K562 (cell line): ENCODE measurements around the gene LHX3. TPM values are rescaled to one million over a fixed set of nuclear protein-coding genes. Genes with fewer than 3 reads are reported as not detected.

Experiments
- ATAC-seq: fragments of 200-7000 bp; cut with Tn5 transposase; 3 replicates; pipeline ENCODE4 v1.9.1; 2020; ENCODE audit warnings: moderate library complexity
- BruUV-seq: library from RNA; stranded (reverse); fragments of 400-500 nt; replicated peaks from 2 replicates; lab custom pipeline; 2021; lab: Mats Ljungman, UMichigan
- CTCF ChIA-PET: fragments of 300-600 bp; formaldehyde crosslinking; extraction: SDS; loops from one replicate; lab custom pipeline; 2021; ENCODE audit warnings: low intra/inter-chr PET ratio; lab: Yijun Ruan, JAX
- POLR2A ChIA-PET: fragments of 300-600, 350-650 bp; sonication (Branson Sonifier 250); formaldehyde crosslinking; extraction: SDS; loops from one replicate; lab custom pipeline; 2021; ENCODE audit warnings: antibody characterized with exemption, inconsistent platforms; lab: Yijun Ruan, JAX
- DNase-seq, 4 experiments: peaks; one replicate each; pipeline versions ENCODE4 v3.0.0 to v3.0.0-alpha.2; 2011 to 2018; ENCODE audit warnings: low spot score in 3 of 4, mixed read lengths in 3 of 4; ENCODE audit errors: extremely low read depth in 1 of 4
- FAIRE-seq: peaks from 2 replicates; lab custom pipeline; 2011; peaks lifted over from hg19 to GRCh38; lab: Jason Lieb, UNC
- H2AFZ ChIP-seq: 2 replicates; pipeline ENCODE4 v1.6.0; 2011; ENCODE audit warnings: low read depth, low read length, control low read depth, inconsistent platforms
- H3K27ac ChIP-seq: fragments of 200-600 bp; 3 replicates; pipeline ENCODE4 v1.8.0; 2011; ENCODE audit warnings: low read depth, mild to moderate bottlenecking, control low read depth, inconsistent platforms, low read length, moderate library complexity, mixed read lengths; ENCODE audit errors: extremely low read depth
- H3K27me3 ChIP-seq, 2 experiments: fragments of 300-600 bp in 1 of 2; 2 replicates in 1 of 2; 3 replicates in 1 of 2; pipeline versions ENCODE4 v1.6.0 to v1.8.0; 2011; ENCODE audit warnings: inconsistent platforms in 2 of 2, low read length in 2 of 2, mild to moderate bottlenecking in 1 of 2, mixed read lengths in 1 of 2, moderate library complexity in 1 of 2; ENCODE audit not compliant: control insufficient read depth in 2 of 2, insufficient read depth in 2 of 2
- H3K36me3 ChIP-seq: fragments of 300-600 bp; 3 replicates; pipeline ENCODE4 v1.8.0; 2011; ENCODE audit warnings: mild to moderate bottlenecking, low read length, inconsistent platforms; ENCODE audit not compliant: control insufficient read depth, insufficient read depth
- H3K4me1 ChIP-seq, 2 experiments: fragments of 200-600 bp in 1 of 2; replicated peaks in 1 of 2; 2 replicates in 1 of 2; 3 replicates in 1 of 2; pipeline versions ENCODE4 v1.5.1 to v1.8.0; 2011; ENCODE audit warnings: inconsistent platforms in 2 of 2, low read length in 2 of 2, mild to moderate bottlenecking in 1 of 2, mixed read lengths in 1 of 2, moderate library complexity in 1 of 2; ENCODE audit not compliant: control insufficient read depth in 2 of 2, insufficient read depth in 2 of 2
- H3K4me2 ChIP-seq: 2 replicates; pipeline ENCODE4 v1.6.1; 2011; ENCODE audit warnings: low read length, control low read depth, inconsistent platforms, mixed read lengths; ENCODE audit not compliant: insufficient read depth
- H3K4me3 ChIP-seq: fragments of 200-600 bp; sonication (generic), shearing (Covaris generic); 2 replicates; pipeline ENCODE4 v1.5.1; 2016; ENCODE audit warnings: control low read depth, inconsistent platforms
- H3K79me2 ChIP-seq: fragments of 200-600 bp; 3 replicates; pipeline ENCODE4 v1.8.0; 2011; ENCODE audit warnings: low read length, inconsistent platforms; ENCODE audit not compliant: control insufficient read depth, insufficient read depth
- H3K9ac ChIP-seq, 2 experiments: 2 replicates each; pipeline versions ENCODE4 v1.6.0 to v1.6.1; 2011; ENCODE audit warnings: low read depth in 2 of 2, low read length in 2 of 2, control low read depth in 1 of 2, inconsistent platforms in 1 of 2, mild to moderate bottlenecking in 1 of 2, mixed read lengths in 1 of 2; ENCODE audit not compliant: insufficient read depth in 1 of 2
- H3K9me1 ChIP-seq: one replicate; pipeline ENCODE4 v1.6.0; 2011; ENCODE audit warnings: inconsistent platforms, mild to moderate bottlenecking, low read length, moderate library complexity; ENCODE audit not compliant: control insufficient read depth, insufficient read depth
- H3K9me3 ChIP-seq: replicated peaks from 2 replicates; pipeline ENCODE4 v1.5.1; 2011; ENCODE audit warnings: low read depth, low read length, inconsistent platforms; ENCODE audit not compliant: control insufficient read depth, insufficient read depth
- H4K20me1 ChIP-seq: replicated peaks from 2 replicates; pipeline ENCODE4 v1.6.1; 2011; ENCODE audit warnings: low read length, inconsistent platforms, mixed read lengths; ENCODE audit not compliant: control insufficient read depth, insufficient read depth
- BCOR ChIP-seq: fragments of 450-650 bp; IDR thresholded peaks from 2 replicates; pipeline ENCODE4 v1.6.1; 2016
- BRF1 ChIP-seq: IDR thresholded peaks from 3 replicates; pipeline ENCODE4 v1.6.1; 2011; ENCODE audit warnings: borderline replicate concordance, mild to moderate bottlenecking; ENCODE audit not compliant: insufficient read length; ENCODE audit errors: extremely low read depth
- CCAR2 ChIP-seq: fragments of 200-400 bp; formaldehyde crosslinking; IDR thresholded peaks from 2 replicates; pipeline ENCODE4 v1.6.1; 2017; ENCODE audit warnings: mild to moderate bottlenecking, low read depth, low read length
- CREB5 ChIP-seq: fragments of 250-450 bp; sonication (Bioruptor Pico); IDR thresholded peaks from 2 replicates; pipeline ENCODE4 v1.5.0; 2020; ENCODE audit warnings: mild to moderate bottlenecking
- ERF ChIP-seq: fragments of 450-650 bp; formaldehyde crosslinking; IDR thresholded peaks from 2 replicates; pipeline ENCODE4 v1.4.0; 2020; ENCODE audit warnings: mild to moderate bottlenecking, mixed read lengths
- MEF2D ChIP-seq: conservative IDR thresholded peaks from 2 replicates; pipeline ENCODE4 v1.6.1; 2016; ENCODE audit warnings: low read depth, missing genetic modification characterization, missing compliant biosample characterization
- PHB2 ChIP-seq: fragments of 450-650 bp; IDR thresholded peaks from 2 replicates; pipeline ENCODE4 v1.6.1; 2017; ENCODE audit warnings: low read depth
- RHOXF2B ChIP-seq: fragments of 250-450 bp; sonication (Bioruptor Pico); conservative IDR thresholded peaks from 2 replicates; pipeline ENCODE4 v1.5.1; 2021
- RUNX1 ChIP-seq: sonication (generic); IDR thresholded peaks from 2 replicates; pipeline ENCODE4 v1.6.1; 2016; ENCODE audit warnings: antibody characterized with exemption, low read depth
- SOX6 ChIP-seq: fragments of 450-650 bp; IDR thresholded peaks from 2 replicates; pipeline ENCODE4 v1.6.1; 2014; ENCODE audit warnings: mild to moderate bottlenecking
- SUPT5H ChIP-seq: fragments of 450-650 bp; IDR thresholded peaks from 2 replicates; pipeline ENCODE4 v1.6.1; 2016
- THRAP3 ChIP-seq: fragments of 450-650 bp; IDR thresholded peaks from 2 replicates; pipeline ENCODE4 v1.6.1; 2016; ENCODE audit warnings: mild to moderate bottlenecking, inconsistent platforms, borderline replicate concordance
- ZBED1 ChIP-seq: IDR thresholded peaks from 2 replicates; pipeline ENCODE4 v1.6.1; 2014
- ZFP1 ChIP-seq: fragments of 450-650 bp; formaldehyde crosslinking; IDR thresholded peaks from 2 replicates; pipeline ENCODE4 v1.4.0; 2020; ENCODE audit warnings: mild to moderate bottlenecking, mixed read lengths
- ZNF23 ChIP-seq: fragments of 250-450 bp; sonication (Bioruptor Pico); IDR thresholded peaks from 2 replicates; pipeline ENCODE4 v1.4.0; 2020; ENCODE audit warnings: mild to moderate bottlenecking
- ZNF583 ChIP-seq: fragments of 250-450 bp; sonication (Bioruptor Pico); IDR thresholded peaks from 2 replicates; pipeline ENCODE4 v1.4.0; 2020
- WGBS: fragments of 100-300 bp; shearing (Covaris generic); methylation state at CpG from one replicate; pipeline ENCODE4 v1.1.6; 2016; ENCODE audit warnings: low coverage, mixed read lengths; ENCODE audit not compliant: insufficient coverage; ENCODE audit errors: missing lambda C conversion rate; 5-methylcytosine and 5-hydroxymethylcytosine counted together
- in situ Hi-C: fragments of 300-500 bp; cut with MboI; formaldehyde crosslinking; loops from 4 replicates; pipeline ENCODE4 v1.15.0; 2018; ENCODE audit warnings: inconsistent platforms, mixed read lengths
- intact Hi-C: fragments of 100-400 bp; cut with micrococcal nuclease; formaldehyde crosslinking; loops from 2 replicates; pipeline ENCODE4 v1.14.2; 2022
- polyA plus RNA-seq, 8 experiments: library from polyadenylated mRNA; depleted of rRNA in 4 of 8; stranded (reverse) in 5 of 8; unstranded in 3 of 8; fragments of >200 nt; fragmentation: Nextera tagmentation in 2 of 8; fragmentation: Illumina TruSeq in 1 of 8; extraction: Ambion mirVana in 2 of 8; extraction: Trizol in 1 of 8; gene quantifications; 2 replicates each; pipeline versions ENCODE4 v1.2.1 to v1.2.3, GENCODE V29; 2011 to 2014; ENCODE audit warnings: inconsistent platforms in 1 of 8, missing spikeins in 1 of 8
- total RNA-seq, 7 experiments: library from RNA; depleted of rRNA in 6 of 7; stranded (reverse); fragments of >200 nt in 6 of 7; fragmentation: Illumina TruSeq in 2 of 7; extraction: Trizol in 2 of 7; gene quantifications; 2 replicates each; pipeline versions ENCODE4 v1.2.1 to v1.2.3, GENCODE V29; 2011 to 2021; ENCODE audit warnings: low replicate concordance in 1 of 7

Gene LHX3
- total and polyA plus RNA-seq, 9 of the 15 experiments (the other 6 are each of a cell fraction or from before 2014, with no cell fraction given): 0.09 TPM; not detected in 8

- H3K4me2 ChIP-seq: no peak overlapping the region
- in situ Hi-C loops (loop anchor here (5.0 kb wide), 1 partner anchor 96 kb away; no protein-coding TSS in a partner anchor), intact Hi-C loops (loop anchor here (2.0 kb wide), 1 partner anchor 56 kb away; no protein-coding TSS in a partner anchor)
- no peaks in the 10 kb centered on the region for H3K9me1 ChIP-seq
- ATAC-seq (no peak), FAIRE-seq (no peak), DNase-seq (no peak)
- H3K9ac ChIP-seq: peak overlapping the region in 1 of 2 experiments; percentile 64; a peak in 2 of 4 replicates
- 0 out of 2 replicates have a peak, but pooled peaks cover 5% of the 10 kb centered on the region for H4K20me1 ChIP-seq
- TF ChIP-seq PHB2 (no peak), THRAP3 (no peak), BRF1 (no peak), MEF2D (no peak), SUPT5H (no peak), ZNF23 (CRISPR knock-in tag) (no peak), RHOXF2B (no peak), SOX6 (no peak), ZFP1 (no peak), RUNX1 (no peak), BCOR (no peak), ZBED1 (no peak), CCAR2 (no peak), ZNF583 (no peak), ERF (CRISPR knock-in tag) (no peak), CREB5 (CRISPR knock-in tag) (no peak)
- no peak overlapping the region for H2AFZ ChIP-seq
- H3K27me3 ChIP-seq: peaks cover 22 to 54% of the 10 kb centered on the region in 2 experiments; a peak in 4 of 5 replicates
- 24% methylated on average over 14 of the region's 16 CpGs for WGBS
- H3K27ac ChIP-seq: no peak overlapping the region
- H3K4me1 ChIP-seq: peaks cover 0 to 24% of the 10 kb centered on the region in 2 experiments; a peak in 2 of 5 replicates
- H3K4me3 ChIP-seq: no peak overlapping the region
- ChIA-PET POLR2A (interaction anchor here (0.5 to 1.0 kb wide), 3 partner anchors 7 to 192 kb away, joined by 3 to 4 read pairs (median 3); partner anchors contain the start of gene DNLZ), CTCF (interaction anchor here (0.7 to 3.1 kb wide), 3 partner anchors 55 to 113 kb away, joined by 3 to 25 read pairs (median 9); no protein-coding TSS in a partner anchor)
- H3K36me3 ChIP-seq: no peaks in the 10 kb centered on the region
- H3K9me3 ChIP-seq: peaks cover 2% of the 10 kb centered on the region; the same call in 1 of the 2 replicates
- no TSS peak for BruUV-seq
- H3K79me2 ChIP-seq: no peaks in the 10 kb centered on the region
Observed at GRCh38 chr9:136171009-136171800, 33.7 kb downstream of the LHX3 start.
